Cerebellar nuclear complex (tissue), 1 donor: ENCODE data around the gene ZNRF4.
"Not testable (repeated sequence)": the region's sequence is repeated elsewhere in the genome, so short reads cannot be mapped to it uniquely, and the experiment has no call there.

Experiments used
- DNase-seq, 2 experiments: peaks; one replicate each; lab custom pipeline; 2025; lab: John Stamatoyannopoulos, UW

ZNRF4 gene

GRCh38 chr19:5473646-5474045 is 18.4 kb downstream of the ZNRF4 start:
- DNase-seq: no peak

DNA sequence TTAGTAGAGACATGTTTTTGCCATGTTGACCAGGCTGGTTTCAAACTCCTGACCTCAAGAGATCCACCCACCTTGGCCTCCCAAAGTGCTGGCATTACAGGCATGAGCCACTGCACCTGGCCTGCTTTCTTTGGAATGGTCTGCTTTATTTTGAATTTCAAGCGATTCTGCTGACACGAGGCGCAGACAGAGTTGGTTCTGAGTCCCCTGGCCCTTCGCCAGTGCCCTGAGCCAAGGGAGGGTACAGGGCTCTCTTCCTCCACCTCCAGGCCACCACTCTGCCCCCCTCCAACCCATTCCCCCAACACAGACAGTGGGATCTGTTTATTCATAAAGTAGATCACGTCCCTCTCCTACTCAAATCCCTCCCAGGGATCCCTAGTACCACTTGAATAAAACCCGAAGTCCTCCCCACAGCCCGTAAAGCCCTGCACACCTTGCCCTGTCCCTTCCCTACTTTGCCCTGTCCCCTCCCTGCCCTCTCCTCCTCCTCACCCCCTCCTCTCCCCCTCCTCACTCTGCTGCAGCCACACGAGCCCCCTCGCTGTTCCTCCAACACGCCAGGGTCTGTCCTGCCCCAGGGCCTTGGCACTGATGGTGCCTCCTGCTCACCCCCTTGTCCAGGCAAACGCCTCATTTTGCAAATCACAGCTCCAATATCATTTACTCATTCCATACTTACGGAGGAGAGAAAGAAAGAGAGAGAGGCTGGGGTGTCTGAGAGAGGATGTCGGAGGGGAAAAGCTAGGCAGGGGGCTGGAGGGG is 22.4 kb downstream of the ZNRF4 start:
- no peak for DNase-seq

GRCh38 chr19:5478241-5478924 is 23.2 kb downstream of the ZNRF4 start:
- no peak for DNase-seq

DNA sequence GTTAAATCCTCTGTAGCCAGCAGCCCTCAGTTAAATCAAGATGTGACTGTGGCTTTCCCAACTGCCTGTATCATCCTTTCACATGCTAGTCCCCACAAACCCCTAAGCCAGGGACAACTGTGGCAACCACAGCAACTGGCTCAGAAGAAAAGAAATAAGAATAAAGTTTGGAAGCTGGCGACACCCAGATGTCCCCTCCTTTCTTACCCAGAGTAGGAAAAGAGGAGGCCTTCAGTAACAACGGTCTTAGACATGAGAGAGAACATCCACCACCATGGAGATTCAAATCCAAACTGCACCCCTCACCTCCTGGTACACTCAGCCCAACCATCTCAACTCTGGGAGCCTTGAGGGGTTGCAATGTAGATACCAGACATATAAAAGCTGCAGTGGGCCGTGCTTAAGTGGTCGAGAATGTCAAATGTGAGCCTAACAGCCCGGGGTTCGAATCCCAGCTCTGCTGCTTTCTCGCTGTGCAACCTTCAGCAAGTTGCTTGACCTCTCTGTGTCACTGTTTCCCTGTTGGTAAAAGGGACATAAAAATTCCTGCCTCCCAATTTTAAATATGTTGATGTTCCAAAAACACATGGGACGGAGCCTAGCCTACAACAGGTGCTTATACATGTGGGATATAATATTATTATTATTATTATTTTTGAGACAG is 23.8 kb downstream of the ZNRF4 start:
- DNase-seq: no peak

DNA sequence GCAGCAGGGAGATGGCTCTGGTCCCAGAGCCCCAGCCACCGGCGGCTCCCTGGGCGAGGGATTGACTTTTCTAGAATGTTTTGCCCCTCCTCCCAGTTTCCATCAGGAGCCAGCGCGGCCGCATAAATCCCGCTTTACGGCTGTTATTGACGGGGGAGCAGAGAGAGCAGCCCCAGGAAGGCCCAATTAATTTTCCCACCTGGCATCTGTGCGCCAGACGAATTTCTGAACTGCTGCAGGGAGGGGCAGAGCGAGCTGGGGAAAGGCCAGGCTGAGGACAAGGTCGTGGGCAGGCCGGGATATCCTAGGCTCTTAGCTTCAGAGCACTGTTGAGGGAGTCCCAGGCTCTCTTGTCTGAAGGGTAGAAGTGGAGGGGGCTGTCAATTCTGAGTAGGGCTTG is 24.7 kb downstream of the ZNRF4 start:
- no peak for DNase-seq

- no peak for DNase-seq
Measured at GRCh38 chr19:5480427-5480836, 25.2 kb downstream of the ZNRF4 start.

GRCh38 chr19:5481957-5482356 is 26.7 kb downstream of the ZNRF4 start:
- no peak for DNase-seq

DNA sequence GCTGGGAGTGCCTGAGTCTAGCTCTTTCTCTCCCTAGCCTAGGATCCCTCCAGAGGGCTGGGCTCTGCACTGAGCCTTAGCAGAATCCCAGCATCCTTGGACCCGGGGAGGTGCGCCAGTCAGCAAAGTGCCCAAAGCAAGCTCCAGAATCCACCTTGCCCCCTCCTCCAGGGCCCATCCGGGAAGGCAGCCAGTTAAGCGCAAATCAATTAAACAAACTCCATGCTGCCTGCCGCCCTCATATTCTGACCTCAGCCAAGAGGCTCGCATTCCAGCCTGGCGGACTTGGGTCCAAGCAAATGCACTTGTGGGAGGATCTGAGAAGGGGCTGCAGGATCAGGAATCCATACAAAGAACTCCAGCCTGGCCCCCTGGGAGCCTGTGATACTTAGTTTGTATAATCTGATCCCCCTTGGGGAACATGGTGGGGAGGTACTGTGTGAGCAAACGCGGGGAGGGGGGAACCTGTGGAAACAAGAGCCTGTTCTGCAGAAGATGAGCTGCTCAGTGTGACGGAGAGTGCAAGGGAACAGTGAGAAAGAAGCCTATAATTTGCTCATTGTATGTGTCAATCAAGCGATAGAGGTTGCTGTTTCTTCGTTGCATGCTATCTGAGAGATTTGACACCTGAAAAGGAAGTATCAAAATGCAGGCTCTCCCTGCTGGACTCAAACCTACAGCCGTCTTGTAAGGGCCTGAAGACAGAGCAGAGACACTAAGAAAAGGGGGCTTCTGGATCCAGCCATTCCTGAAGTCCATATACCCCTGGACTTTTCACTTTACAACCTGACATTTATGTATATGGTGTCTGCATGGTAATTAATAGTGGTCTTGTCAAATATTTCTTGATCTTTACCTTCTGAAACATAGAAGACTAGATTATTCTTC is 29.4 kb downstream of the ZNRF4 start:
- DNase-seq: no peak

- no peak for DNase-seq
Measured at GRCh38 chr19:5485286-5485636, 30.0 kb downstream of the ZNRF4 start.

- DNase-seq: not testable (repeated sequence)
Measured at GRCh38 chr19:5485658-5486057, 30.4 kb downstream of the ZNRF4 start.

DNA sequence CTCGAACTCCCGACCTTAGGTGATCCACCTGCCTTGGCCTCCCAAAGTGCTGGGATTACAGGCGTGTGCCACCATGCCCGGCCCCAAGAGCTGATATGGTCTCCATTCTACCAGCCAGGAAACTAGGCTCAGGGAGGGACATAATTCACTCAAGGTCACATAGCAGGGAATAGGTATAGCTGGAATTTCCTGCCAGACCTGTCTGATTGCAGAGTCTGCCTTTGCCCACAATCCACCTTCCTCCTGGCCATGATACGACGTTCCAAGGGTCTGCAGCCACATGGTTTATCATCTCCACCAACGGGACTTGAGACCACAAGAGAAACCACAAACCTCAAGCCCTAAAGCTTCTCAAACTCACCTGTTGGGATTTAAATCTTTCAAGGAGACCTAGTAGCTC is 32.0 kb downstream of the ZNRF4 start:
- DNase-seq: no peak

DNA sequence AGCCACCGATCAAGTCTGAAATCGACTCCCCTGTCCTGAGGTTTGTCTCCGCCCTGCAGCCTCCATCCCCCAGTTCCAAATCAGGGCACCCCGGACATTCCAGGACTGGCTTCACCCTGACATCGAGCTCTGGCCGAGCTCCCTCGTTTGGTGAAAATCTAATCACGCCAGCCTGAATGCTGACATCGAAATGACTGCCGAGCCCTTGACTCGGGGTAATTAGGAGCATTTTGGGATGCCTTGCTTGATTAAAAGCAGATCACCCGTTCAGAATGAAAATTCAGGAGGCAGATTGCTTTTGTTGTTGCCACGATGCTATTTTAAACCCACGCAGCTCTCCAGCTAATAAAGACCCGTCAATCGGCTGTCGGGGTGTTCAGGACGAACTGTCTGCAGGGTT is 34.3 kb downstream of the ZNRF4 start:
- no peak for DNase-seq

DNA sequence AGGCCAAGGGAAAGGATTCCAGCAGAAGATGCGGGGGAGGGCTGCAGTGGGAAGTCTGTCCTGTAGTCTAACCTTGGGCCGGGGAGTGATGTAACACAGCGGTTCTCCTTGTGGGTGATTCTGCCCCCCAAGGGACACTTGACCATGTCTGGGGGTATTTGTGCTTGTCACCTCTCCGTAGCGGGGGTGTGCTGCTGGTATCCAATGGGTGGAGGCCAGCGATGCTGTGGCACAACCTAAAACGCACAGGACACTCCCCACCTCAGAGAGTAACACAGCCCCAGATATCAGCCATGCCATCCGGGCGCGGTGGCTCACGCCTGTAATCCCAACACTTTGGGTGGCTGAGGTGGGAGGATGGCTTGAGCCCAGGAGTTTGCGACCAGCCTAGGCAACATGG is 36.3 kb downstream of the ZNRF4 start:
- no peak for DNase-seq

GRCh38 chr19:5492281-5492634 is 37.0 kb downstream of the ZNRF4 start:
- DNase-seq: no peak

DNA sequence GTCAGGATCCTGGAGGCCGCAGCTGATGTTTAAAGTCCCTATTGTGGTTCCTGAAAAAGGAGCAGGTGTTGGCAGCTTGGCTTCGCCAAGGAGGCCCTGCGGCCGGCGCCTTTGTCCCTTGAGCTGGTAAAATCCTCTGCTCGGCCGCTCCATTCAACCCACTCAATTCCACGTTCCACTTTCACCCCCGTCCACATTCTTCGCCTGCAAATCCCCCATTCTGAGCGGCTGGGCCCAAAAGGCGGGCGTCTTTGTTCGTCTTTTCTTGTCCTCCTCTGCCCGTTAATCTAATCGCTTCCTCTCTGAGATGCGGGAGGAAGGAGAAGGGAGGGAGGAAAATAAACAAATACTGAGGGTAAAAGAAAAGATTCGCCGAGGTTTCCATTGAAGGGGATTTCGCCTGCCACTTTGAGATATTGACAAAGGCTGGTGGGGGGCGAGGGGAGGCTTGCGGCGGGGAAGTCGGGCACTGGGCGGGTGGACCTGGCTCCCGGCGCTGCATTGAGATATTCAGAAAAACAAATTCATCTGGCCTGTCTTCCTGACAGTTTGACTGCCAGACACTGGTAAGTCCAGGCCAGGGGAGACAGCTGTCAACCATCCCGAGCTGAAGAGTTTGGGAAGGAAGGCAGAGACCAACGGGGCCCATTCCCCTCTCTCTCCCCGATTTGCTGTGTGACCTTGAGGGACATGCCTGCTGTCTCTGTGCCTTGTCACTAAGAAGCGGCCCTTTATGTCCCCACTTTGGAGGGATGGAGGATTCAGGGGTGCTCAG is 37.6 kb downstream of the ZNRF4 start:
- no peak for DNase-seq

DNA sequence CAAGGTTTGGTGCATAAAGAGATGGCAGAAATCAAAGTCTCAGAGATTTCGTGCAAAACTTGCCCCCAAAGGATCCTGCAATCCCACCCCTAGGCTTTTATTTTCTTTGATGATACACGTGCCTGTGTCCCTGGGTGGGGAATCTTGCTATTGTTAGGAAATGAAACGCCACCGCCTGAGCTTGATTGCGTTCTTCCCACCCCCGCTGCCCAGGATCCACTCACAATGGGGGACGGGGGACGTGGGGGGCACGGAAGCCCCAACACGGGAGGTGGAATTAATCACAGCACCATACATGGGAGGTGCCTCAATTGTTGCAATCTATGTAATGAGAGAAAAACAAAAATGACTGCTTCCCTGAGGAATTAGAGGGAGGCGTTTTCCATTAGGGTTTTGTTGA is 39.6 kb downstream of the ZNRF4 start:
- DNase-seq: no peak

DNA sequence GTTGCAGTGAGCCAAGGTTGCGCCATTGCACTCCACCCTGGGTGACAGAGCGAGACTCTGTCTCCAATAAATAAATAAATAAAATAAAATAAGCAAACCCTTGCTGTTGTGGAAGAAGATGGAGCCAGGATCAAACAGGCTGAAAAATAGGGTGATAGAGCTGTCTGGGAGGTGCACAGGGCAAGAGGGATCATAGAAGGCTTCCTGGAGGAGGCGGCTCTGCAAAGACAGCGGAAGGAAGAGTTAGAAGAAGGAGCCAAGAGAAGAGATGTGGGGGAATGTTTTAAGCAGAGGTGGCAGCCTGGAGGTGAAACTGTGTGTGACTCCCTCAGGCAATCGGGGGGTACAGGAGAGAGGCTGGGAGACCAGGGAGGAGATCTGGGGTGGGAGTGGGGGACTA is 40.6 kb downstream of the ZNRF4 start:
- DNase-seq: no peak

- DNase-seq: no peak
Measured at GRCh38 chr19:5497297-5497696, 42.1 kb downstream of the ZNRF4 start.

DNA sequence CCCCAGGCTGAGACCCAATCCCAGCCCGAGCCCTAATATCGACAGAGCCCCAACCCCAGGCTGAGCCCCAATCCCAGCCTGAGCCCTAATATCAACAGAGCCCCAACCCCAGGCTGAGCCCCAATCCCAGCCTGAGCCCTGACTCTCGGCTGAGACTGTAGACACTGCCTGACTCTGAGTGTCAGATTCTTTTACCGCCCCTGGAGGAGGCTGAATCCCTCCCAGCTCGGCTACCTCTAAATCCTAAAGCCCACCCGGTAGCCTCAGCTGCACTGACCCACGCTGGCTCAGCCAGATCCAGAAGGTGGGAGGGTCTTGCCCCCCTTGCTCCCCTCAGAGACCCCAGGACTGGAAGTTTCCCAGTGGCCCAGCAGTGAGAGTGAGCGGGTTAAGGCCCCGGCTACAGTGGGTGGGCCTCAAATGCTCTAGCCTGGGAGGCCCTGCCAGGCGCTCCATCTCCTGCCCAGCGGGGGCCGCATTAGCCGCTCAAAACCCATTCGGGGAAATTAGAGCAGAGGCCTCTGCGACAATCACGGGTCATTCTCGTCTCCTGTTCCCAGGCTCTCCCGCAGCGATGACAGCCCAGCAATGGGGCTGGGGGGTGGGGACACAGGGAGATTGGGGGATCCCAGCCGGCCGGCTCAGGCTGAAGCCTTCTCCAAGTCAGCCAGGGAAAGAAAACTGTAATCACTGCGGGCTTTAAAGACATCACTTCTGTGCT is 43.8 kb downstream of the ZNRF4 start:
- no peak for DNase-seq

GRCh38 chr19:5501907-5502306 is 46.7 kb downstream of the ZNRF4 start:
- no peak for DNase-seq

GRCh38 chr19:5503598-5503997 is 48.4 kb downstream of the ZNRF4 start:
- DNase-seq: no peak
